Esophagus muscularis mucosa (tissue), 4 donors: ENCODE measurements around the gene TMEM135. TPM values are rescaled to one million over a fixed set of nuclear protein-coding genes. Genes with fewer than 3 reads are reported as not detected.
A peak's percentile ranks its signal among the peaks of the same experiment; 100 is the strongest.

Experiments
- DNase-seq: peaks from one replicate; pipeline ENCODE4 v3.0.0-alpha.2; 2017; ENCODE audit errors: extremely low spot score
- H3K27ac ChIP-seq, 4 donors: fragments of 200-600 bp; sonication (generic); replicated peaks in 1 of 4; 1 replicate in 3 of 4; 2 replicates in 1 of 4; pipeline ENCODE4 v1.5.1; 2016 to 2019; ENCODE audit warnings: mild to moderate bottlenecking in 1 of 4
- H3K27me3 ChIP-seq, 4 donors: fragments of 200-600 bp; sonication (generic); one replicate each; pipeline versions ENCODE4 v1.5.1 to v1.6.0; 2016 to 2019
- H3K36me3 ChIP-seq, 4 donors: fragments of 200-600 bp; sonication (generic); one replicate each; pipeline ENCODE4 v1.5.1; 2016 to 2019
- H3K4me1 ChIP-seq, 4 donors: fragments of 200-600 bp; sonication (generic); one replicate each; pipeline ENCODE4 v1.5.1; 2016 to 2019
- H3K4me3 ChIP-seq, 4 donors: fragments of 200-600 bp; sonication (generic); 1 replicate in 2 of 4; 2 replicates in 2 of 4; pipeline ENCODE4 v1.5.1; 2016 to 2019; ENCODE audit warnings: mild to moderate bottlenecking in 4 of 4, moderate library complexity in 1 of 4
- H3K9me3 ChIP-seq, 4 donors: fragments of 200-600 bp; sonication (generic); 1 replicate in 3 of 4; 2 replicates in 1 of 4; pipeline ENCODE4 v1.5.1; 2016 to 2019
- CTCF ChIP-seq, 3 experiments: fragments of 200-600 bp in 2 of 3; fragments of 450-650 bp in 1 of 3; sonication (generic) in 2 of 3; IDR thresholded peaks; one replicate each; pipeline ENCODE4 v1.5.1; 2017 to 2019; ENCODE audit warnings: antibody characterized with exemption in 3 of 3, mild to moderate bottlenecking in 2 of 3, moderate library complexity in 1 of 3
- EP300 ChIP-seq: sonication (generic); formaldehyde crosslinking; IDR thresholded peaks from one replicate; pipeline ENCODE4 v1.6.1; 2017; ENCODE audit warnings: antibody characterized with exemption
- POLR2A ChIP-seq: fragments of 450-650 bp; IDR thresholded peaks from one replicate; pipeline ENCODE4 v1.6.1; 2017; ENCODE audit warnings: antibody characterized with exemption, moderate library complexity, mild to moderate bottlenecking, low read depth
- POLR2AphosphoS5 ChIP-seq, 2 donors: sonication (generic); formaldehyde crosslinking; IDR thresholded peaks; one replicate each; pipeline ENCODE4 v1.6.1; 2017; ENCODE audit warnings: antibody characterized with exemption in 2 of 2
- WGBS: methylation state at CpG from one replicate; pipeline ENCODE4 v1.1.5; 2018; 5-methylcytosine and 5-hydroxymethylcytosine counted together
- intact Hi-C: fragments of 100-400 bp; cut with DNase I; formaldehyde crosslinking; loops from one replicate; pipeline ENCODE4 v1.15.1; 2023
- total RNA-seq, 4 donors: library from RNA; depleted of rRNA; stranded (reverse); fragments of >200 nt; gene quantifications; one replicate each; pipeline versions ENCODE4 v1.1.0 to v1.2.1, GENCODE V29; 2016

Gene TMEM135
- total RNA-seq, 4 donors from 2014 or later, result 11.6 to 19.5 (median 14.9) TPM

GRCh38 chr11:87290304-87290922 is 252.7 kb downstream of the TMEM135 start:
- Histone ChIP-seq H3K36me3 (no peaks in the 10 kb centered on the region), H3K4me3 (no peak overlapping the region), H3K27me3 (no peaks in the 10 kb centered on the region), H3K27ac (no peak overlapping the region), H3K4me1 (no peaks in the 10 kb centered on the region), H3K9me3 (no peaks in the 10 kb centered on the region)
- WGBS, result 15% methylated on average over 3 of the region's 3 CpGs
- DNase-seq, result no peak
- intact Hi-C loops, result loop anchor here (2.0 to 5.0 kb wide), 2 partner anchors 352 to 418 kb away; no protein-coding TSS in a partner anchor
- TF ChIP-seq POLR2A, result no peak
- TF ChIP-seq CTCF (IDR thresholded peaks at IDR 0.05), result peak; percentile 61 to 64 (median 62)

- Histone ChIP-seq H3K4me1 (no peaks in the 10 kb centered on the region), H3K27me3 (no peaks in the 10 kb centered on the region), H3K9me3 (no peaks in the 10 kb centered on the region), H3K27ac (no peak overlapping the region), H3K4me3 (no peak overlapping the region), H3K36me3 (no peaks in the 10 kb centered on the region)
- WGBS, result 5% methylated on average over 1 of the region's 1 CpG
- intact Hi-C loops, result loop anchor here (5.0 kb wide), 1 partner anchor 420 kb away; no protein-coding TSS in a partner anchor
- no peak for DNase-seq
- TF ChIP-seq POLR2AphosphoS5 (IDR thresholded peaks at IDR 0.05), result no peak
- TF ChIP-seq EP300, result no peak
- TF ChIP-seq CTCF (IDR thresholded peaks at IDR 0.05), result no peak
- TF ChIP-seq POLR2A, result no peak
Observed at GRCh38 chr11:87292598-87292997, 254.9 kb downstream of the TMEM135 start.

GRCh38 chr11:87295237-87295636 is 257.5 kb downstream of the TMEM135 start:
- Histone ChIP-seq H3K27ac (no peak overlapping the region), H3K4me1 (no peaks in the 10 kb centered on the region), H3K27me3 (no peaks in the 10 kb centered on the region), H3K9me3 (no peaks in the 10 kb centered on the region), H3K4me3 (no peak overlapping the region), H3K36me3 (no peaks in the 10 kb centered on the region)
- intact Hi-C loops, result no loop called here
- DNase-seq, result no peak
- 97% methylated on average over 1 of the region's 1 CpG for WGBS
- TF ChIP-seq POLR2AphosphoS5 (IDR thresholded peaks at IDR 0.05), result no peak
- TF ChIP-seq POLR2A, result no peak

GRCh38 chr11:87296627-87297026 is 258.9 kb downstream of the TMEM135 start:
- 91% methylated on average over 1 of the region's 1 CpG for WGBS

GRCh38 chr11:87298155-87298554 is 260.4 kb downstream of the TMEM135 start:
- Histone ChIP-seq H3K27ac (no peak overlapping the region), H3K9me3 (no peaks in the 10 kb centered on the region), H3K36me3 (peaks cover 0 to 3% (median 0%) of the 10 kb centered on the region in 4 donors), H3K4me1 (peaks cover 0 to 4% (median 0%) of the 10 kb centered on the region in 4 donors), H3K4me3 (no peak overlapping the region), H3K27me3 (no peaks in the 10 kb centered on the region)
- no peak for DNase-seq
- TF ChIP-seq CTCF (IDR thresholded peaks at IDR 0.05), result no peak
- TF ChIP-seq POLR2A, result no peak
- TF ChIP-seq EP300, result no peak
- TF ChIP-seq POLR2AphosphoS5 (IDR thresholded peaks at IDR 0.05), result no peak
- 100% methylated on average over 1 of the region's 1 CpG for WGBS
- intact Hi-C loops, result no loop called here

More at GRCh38 chr11:87296627-87297026, 258.9 kb downstream of the TMEM135 start:
- intact Hi-C loops, result no loop called here
- H3K4me1 ChIP-seq, result peaks cover 0 to 4% (median 0%) of the 10 kb centered on the region in 4 donors
- H3K27me3 ChIP-seq, result no peaks in the 10 kb centered on the region
- DNase-seq, result no peak
- no peak overlapping the region for H3K4me3 ChIP-seq
- no peaks in the 10 kb centered on the region for H3K9me3 ChIP-seq
- TF ChIP-seq EP300, result no peak
- TF ChIP-seq POLR2AphosphoS5 (IDR thresholded peaks at IDR 0.05), result no peak
- no peak for TF ChIP-seq CTCF (IDR thresholded peaks at IDR 0.05)
- no peak for TF ChIP-seq POLR2A
- no peaks in the 10 kb centered on the region for H3K36me3 ChIP-seq
- no peak overlapping the region for H3K27ac ChIP-seq
